ENCODE results near the gene CTBP2.

CTBP2 gene

DNA sequence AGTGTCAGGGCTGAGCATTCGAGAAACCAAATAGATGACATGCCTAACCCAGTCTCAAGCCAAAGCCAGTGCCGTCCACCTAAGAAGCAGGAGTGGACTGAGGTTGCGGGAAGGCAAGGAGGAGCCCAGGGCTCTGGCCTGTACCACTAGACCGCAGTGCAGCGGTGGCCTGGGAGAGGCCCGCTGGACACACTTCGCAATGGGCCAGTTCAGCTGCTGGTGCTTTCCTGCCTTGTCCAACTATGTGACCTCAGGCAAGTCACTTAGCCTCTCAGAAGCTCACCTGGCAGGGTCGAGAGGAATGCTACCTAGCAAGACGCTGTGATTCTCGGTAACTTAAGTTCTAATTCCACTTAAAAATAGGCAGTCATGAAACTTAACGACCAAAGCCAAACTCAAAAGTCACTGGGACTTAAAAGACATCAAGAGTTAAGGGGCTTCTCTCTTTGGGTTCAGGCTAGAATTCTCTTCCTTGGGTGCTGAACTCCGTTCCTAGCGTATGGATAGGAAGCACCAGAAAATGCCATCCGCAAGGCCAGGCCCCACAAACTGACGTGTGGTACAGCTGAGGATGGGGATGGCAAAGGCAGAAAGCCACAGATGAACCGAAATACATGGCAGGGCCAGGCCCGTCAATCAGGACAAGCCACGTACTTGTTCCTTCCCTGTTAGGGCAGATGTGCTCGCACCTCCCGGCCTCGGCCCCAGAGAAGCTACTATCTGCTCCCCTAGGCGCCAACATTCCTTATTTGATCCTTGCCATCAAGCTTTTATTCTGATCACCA is 34.2 kb downstream of the CTBP2 start:
- no peak for DNase-seq (ENCODE audit: low read depth)

DNA sequence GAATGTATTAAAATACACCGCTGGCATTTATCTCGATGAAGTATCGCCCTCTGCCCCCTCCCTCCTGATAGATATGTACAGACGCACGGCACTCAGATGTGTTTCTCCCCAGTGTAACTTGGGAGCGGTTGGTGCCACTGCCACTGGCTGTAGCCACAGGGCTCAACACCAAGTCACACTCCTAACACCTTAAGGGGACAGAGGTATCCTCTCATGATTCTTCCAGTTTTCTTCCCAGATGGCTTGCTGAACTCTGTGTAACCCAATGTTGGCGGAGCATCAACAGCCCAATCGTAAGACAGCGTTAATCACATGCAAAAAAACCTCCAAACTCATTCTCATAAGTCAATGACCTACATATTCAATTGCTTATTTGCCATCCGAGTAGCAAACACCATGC is 35.5 kb downstream of the CTBP2 start:
- DNase-seq (ENCODE audit: low read depth): no peak

DNA sequence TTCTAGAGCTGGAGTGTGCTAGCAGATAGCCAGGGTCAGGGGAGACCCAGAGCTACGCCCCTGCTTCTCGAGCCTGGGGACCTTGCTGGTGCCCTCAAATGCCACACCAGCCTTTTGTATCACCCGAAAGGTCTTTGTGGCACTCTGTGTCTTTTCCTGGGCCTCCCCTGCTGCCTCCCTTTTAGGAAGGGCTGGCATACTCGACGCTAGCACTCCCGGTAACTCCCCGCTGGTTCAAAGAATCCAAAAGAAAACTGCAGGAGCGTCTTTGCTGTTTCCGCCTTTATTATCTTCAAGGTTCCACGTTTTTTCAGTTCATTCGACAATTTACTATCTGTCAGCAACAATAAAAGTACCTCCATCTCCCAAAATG is 36.3 kb downstream of the CTBP2 start:
- no peak for DNase-seq (ENCODE audit: low read depth)

GRCh38 chr10:125123476-125124114 is 36.8 kb downstream of the CTBP2 start:
- no peak for DNase-seq (ENCODE audit: low read depth)

GRCh38 chr10:125122566-125122965 is 37.8 kb downstream of the CTBP2 start:
- no peak for DNase-seq (ENCODE audit: low read depth)

GRCh38 chr10:125121003-125121402 is 39.4 kb downstream of the CTBP2 start:
- no peak for DNase-seq (ENCODE audit: low read depth)

GRCh38 chr10:125120053-125120710 is 40.2 kb downstream of the CTBP2 start:
- DNase-seq (ENCODE audit: low read depth): peak; percentile 51

DNA sequence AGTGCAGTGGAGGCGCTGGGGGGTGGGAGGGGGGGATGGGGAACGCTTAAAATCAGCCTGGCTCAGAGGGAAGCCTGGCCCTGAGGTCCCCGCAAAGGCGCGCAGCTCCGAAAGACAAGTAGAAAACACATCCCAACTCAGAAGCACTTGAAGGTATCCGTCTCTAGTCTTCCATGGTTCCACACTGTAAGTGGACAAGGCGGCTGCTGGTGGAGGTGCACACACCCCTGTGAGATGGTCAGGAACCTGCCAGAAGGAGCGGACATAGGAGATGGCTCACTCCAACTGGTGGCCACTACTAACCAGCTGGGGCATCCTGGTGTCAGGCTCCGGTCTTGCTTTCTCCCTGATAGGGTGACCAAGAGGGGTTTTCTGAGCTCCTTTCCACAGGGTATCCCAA is 41.7 kb downstream of the CTBP2 start:
- DNase-seq (ENCODE audit: low read depth): no peak

DNA sequence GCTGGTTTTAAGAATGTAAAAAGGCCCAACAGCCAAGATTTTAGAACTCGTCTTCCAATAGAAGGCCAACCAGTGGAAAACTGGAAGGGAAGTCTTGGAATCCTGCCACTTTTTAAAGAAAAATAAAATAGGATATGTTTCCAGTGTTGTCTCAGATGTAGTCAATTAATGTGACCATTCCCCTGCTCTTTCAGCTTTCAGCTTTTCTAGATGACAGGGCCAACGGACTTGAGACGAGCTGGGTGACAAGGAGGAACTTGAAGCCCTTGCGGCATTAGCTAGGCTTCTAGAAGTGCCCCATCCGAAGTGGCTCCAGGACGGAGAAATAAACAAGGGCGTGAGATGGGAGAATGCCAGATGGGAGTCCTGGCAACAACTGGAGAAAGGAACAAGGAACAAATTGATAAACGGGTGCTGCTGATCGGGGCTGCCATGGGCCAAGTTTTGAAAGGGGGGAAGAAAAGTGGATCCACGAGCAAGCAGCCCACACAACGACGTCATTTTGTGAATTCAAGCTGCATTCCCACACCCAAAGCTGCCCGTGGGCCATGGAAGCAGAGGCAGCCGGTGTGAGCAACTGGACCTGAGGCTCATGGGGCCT is 42.3 kb downstream of the CTBP2 start:
- DNase-seq (ENCODE audit: low read depth): no peak

DNA sequence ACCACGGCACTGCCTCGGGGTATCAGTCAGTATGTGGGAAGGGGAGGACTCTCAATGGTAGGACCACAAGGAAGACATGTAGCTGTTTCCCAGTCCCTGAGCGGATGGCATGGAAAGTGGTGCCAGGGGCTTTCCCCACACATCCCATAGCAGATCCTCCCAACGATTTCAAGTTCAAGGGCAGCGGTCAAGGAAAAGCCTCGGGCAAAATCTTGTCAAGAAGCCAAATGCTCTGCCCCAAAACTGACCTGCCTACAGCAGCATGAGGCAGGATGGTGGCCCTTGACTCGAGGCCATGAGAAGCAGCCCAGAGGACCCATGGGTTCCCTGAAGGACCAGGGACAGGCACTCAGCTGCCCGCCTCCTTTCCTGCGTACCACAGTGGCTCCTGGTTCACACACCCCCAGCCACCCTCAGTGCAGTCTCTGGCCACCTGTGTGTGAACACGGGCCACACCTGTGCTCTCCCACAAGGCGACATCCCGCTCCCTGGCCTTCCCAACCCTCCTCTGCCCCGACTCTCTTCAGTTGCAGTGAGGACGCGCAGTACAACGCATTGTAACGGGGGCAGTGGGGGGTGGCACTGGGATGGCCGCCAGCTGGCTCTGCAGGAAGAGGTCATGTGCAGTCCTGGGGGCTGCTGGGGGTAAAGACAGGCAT is 43.6 kb downstream of the CTBP2 start:
- no peak for DNase-seq (ENCODE audit: low read depth)

- no peak for DNase-seq (ENCODE audit: low read depth)
Observed at GRCh38 chr10:125116041-125116649, 44.2 kb downstream of the CTBP2 start.

GRCh38 chr10:125115409-125115808 is 45.0 kb downstream of the CTBP2 start:
- DNase-seq (ENCODE audit: low read depth): no peak

- no peak for DNase-seq (ENCODE audit: low read depth)
Observed at GRCh38 chr10:125114761-125115391, 45.5 kb downstream of the CTBP2 start.

- DNase-seq (ENCODE audit: low read depth): no peak
Observed at GRCh38 chr10:125113691-125114371, 46.5 kb downstream of the CTBP2 start.

- no peak for DNase-seq (ENCODE audit: low read depth)
Observed at GRCh38 chr10:125112697-125113494, 47.5 kb downstream of the CTBP2 start.

DNA sequence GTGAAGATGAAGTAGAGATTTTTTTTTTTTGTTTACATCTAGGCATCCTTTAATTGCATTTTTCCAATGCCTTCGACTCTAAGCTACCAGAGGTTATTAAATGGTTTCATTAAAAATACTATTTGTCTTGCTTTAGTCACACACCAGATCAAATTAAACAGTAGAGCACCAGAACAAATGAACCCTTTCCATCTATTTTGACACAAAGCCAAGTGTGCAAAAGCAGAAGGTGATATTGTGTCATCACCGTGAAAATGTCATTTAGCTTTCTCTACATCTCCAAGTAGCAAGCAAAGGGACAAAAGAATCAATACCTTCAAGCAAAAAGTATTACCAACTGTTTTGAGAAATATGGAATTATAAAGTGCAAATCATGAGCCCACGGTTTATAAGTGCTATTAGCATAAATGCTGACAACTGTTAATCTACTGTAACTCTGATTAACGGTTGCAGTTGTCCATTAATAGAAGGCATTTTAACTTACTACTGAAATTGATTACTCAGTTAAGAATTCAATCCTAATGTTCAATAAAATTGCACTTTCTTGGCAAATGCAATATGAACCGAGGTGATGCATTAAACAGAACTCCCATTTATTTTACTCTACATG is 49.1 kb downstream of the CTBP2 start:
- no peak for DNase-seq (ENCODE audit: low read depth)

DNA sequence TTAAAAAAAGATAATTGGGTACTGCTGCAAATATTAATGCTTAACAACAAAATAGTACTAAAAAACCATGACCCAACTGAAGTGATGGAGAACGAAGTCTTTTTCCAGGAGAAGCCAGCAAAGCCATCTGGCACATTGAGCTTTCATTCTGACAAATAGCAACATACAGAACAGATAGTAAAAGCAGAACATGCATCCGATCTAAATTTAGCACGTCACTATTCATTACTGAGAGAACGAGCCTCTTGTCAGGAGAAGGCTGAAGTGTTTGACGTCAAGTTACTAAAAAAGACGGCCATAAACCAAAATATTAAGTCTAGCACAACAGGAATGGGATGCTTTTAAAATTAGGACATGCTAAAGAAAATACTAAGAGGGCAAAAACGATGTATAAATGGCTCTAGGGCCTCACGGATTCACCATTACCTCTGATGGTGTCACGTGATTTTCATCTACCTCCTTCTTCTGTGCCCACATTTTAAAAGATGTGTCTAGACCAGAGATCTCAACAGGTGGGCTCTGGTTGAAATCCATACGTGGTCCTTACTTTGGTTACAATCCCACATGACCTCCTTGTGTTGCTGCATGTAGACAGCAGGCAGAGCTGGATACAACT is 52.3 kb downstream of the CTBP2 start:
- DNase-seq (ENCODE audit: low read depth): no peak

DNA sequence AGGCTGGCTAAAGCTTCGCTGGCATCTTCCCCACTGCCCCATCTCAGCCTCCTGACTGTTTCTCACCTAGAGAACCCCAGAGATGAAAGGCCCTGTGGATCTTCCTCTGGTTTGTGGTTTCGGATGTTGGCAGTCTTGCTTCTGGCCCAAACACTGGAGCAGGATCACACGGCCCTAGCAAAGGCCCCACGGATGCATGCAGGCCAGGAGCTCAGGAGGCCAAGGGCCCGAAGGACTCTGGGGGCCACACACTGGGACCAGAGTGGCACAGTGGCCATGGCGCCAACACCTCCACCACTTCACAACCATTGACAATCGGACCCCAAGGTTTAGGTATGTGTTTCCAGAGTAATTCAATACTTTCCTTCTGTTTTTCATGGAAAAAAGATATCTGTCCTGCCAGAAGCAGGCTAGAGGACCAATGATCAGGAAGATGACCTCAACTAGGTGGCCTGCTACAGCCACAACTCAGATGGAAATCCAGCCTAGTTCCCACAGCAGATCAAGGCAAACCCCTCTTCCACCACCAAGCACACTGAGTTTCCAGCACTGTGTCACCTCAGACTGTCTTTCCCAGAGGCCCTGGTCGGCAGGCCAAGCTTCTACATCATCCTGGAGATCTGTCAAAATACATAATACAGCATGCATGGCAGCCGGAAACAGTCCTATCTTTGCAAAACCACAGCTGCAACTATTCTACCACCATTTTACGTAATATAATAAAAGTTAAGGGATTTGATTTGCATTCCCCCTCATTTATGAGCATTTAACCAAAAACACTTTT is 53.0 kb downstream of the CTBP2 start:
- DNase-seq (ENCODE audit: low read depth): no peak

Data from GM04503 (cell line).